ENCODE results near the gene ADK. TPM values are rescaled to one million over a fixed set of nuclear protein-coding genes. Genes with fewer than 3 reads are reported as not detected.

ADK gene
- total RNA-seq, 2 experiments from 2014 or later: 26.4 to 31.1 TPM

DNA sequence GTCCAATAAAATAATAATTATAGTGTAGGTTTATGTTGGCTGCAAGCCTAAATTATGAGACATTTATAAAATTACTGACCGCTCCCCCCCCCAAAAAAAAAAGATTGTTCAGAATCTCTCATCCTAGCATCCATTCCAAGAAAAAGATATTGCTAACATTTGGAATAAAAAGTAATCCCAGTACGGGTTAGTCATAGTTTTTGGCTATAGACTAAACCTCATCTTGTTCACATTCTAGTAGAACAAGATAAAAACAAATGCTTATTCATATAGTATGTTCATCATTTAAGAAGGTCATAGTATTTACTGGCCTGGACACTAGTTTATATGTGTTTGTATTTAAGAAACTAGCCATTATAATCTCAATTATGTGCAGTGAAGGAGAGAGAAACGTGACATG is 44.0 kb downstream of the ADK start:
- ChIA-PET POLR2A (interaction anchor here (0.7 kb wide), 1 partner anchor 571 kb away, joined by 5 read pairs; no protein-coding TSS in a partner anchor), CTCF (ENCODE audit: unreplicated experiment) (no interaction called here)
- Histone ChIP-seq H3K4me3 (ENCODE audit: low read depth, low read length, poor library complexity, severe bottlenecking) (no peak overlapping the region), H3K4me2 (ENCODE audit: low read length) (no peak overlapping the region), H2AFZ (ENCODE audit: low read length) (no peak overlapping the region), H3K27ac (ENCODE audit: low read depth, low read length, poor library complexity, severe bottlenecking) (no peak overlapping the region), H4K20me1 (ENCODE audit: insufficient read depth, low read length) (no peaks in the 10 kb centered on the region; the same call in 1 of the 2 replicates), H3K9me2 (ENCODE audit: insufficient read depth, low read length) (no peaks in the 10 kb centered on the region), H3K79me2 (ENCODE audit: insufficient read depth, low read depth, low read length) (peaks cover 59% of the 10 kb centered on the region; the same call in 1 of the 2 replicates), H3K36me3 (ENCODE audit: insufficient read depth, low read length) (no peaks in the 10 kb centered on the region; the same call in 1 of the 2 replicates), H3K9me3 (ENCODE audit: low read length) (no peaks in the 10 kb centered on the region; the same call in 1 of the 2 replicates), H3K4me1 (ENCODE audit: insufficient read depth, low read length, poor library complexity, severe bottlenecking) (peaks cover 11% of the 10 kb centered on the region)
- intact Hi-C loops (cut with micrococcal nuclease; ENCODE audit: unreplicated experiment): no loop called here
- TF ChIP-seq, protein P1, sequence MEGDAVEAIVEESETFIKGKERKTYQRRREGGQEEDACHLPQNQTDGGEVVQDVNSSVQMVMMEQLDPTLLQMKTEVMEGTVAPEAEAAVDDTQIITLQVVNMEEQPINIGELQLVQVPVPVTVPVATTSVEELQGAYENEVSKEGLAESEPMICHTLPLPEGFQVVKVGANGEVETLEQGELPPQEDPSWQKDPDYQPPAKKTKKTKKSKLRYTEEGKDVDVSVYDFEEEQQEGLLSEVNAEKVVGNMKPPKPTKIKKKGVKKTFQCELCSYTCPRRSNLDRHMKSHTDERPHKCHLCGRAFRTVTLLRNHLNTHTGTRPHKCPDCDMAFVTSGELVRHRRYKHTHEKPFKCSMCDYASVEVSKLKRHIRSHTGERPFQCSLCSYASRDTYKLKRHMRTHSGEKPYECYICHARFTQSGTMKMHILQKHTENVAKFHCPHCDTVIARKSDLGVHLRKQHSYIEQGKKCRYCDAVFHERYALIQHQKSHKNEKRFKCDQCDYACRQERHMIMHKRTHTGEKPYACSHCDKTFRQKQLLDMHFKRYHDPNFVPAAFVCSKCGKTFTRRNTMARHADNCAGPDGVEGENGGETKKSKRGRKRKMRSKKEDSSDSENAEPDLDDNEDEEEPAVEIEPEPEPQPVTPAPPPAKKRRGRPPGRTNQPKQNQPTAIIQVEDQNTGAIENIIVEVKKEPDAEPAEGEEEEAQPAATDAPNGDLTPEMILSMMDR (conservative IDR thresholded peaks at IDR 0.05; ENCODE audit: low read length): no peak
- no peak for TF ChIP-seq EZH2phosphoT487 (IDR thresholded peaks at IDR 0.05; ENCODE audit: borderline replicate concordance, low read depth, low read length)
- DNase-seq (ENCODE audit: low spot score): no peak
- no TSS peak for BruUV-seq (replicated peaks)

DNA sequence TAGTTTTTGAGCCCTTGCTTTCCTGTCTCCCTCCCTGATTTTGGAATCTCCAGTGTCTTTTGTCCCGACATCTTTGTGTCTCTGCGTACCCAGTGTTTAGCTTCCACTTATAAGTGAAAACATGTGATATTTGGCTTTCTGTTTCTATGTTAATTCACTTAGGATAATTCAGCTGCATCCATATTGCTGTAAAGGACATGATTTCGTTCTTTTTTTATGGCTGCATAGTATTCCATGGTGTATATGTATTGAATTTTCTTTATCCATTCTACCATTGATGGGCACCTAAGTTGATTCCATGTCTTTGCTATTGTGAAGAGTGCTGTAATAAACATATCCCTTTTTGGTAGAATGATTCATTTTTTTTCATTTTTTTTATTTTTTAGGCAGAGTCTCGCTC is 48.3 kb downstream of the ADK start:
- no peak overlapping the region for H3K4me3 ChIP-seq (ENCODE audit: low read depth, low read length, poor library complexity, severe bottlenecking)
- no peaks in the 10 kb centered on the region for H4K20me1 ChIP-seq (ENCODE audit: insufficient read depth, low read length)
- CTCF ChIA-PET (ENCODE audit: unreplicated experiment): interaction anchor here (1.3 kb wide), 1 partner anchor 10 kb away, joined by 4 read pairs; no protein-coding TSS in a partner anchor
- peaks cover 34% of the 10 kb centered on the region; the same call in 1 of the 2 replicates for H3K79me2 ChIP-seq (ENCODE audit: insufficient read depth, low read depth, low read length)
- H2AFZ ChIP-seq (ENCODE audit: low read length): no peak overlapping the region
- POLR2A ChIA-PET: interaction anchor here (0.6 kb wide), 1 partner anchor 33 kb away, joined by 3 read pairs; no protein-coding TSS in a partner anchor
- no peak overlapping the region for H3K4me2 ChIP-seq (ENCODE audit: low read length)
- no peak overlapping the region for H3K27ac ChIP-seq (ENCODE audit: low read depth, low read length, poor library complexity, severe bottlenecking)
- no TSS peak for BruUV-seq (replicated peaks)
- no peaks in the 10 kb centered on the region for H3K4me1 ChIP-seq (ENCODE audit: insufficient read depth, low read length, poor library complexity, severe bottlenecking)
- no peaks in the 10 kb centered on the region for H3K9me2 ChIP-seq (ENCODE audit: insufficient read depth, low read length)
- H3K9me3 ChIP-seq (ENCODE audit: low read length): no peaks in the 10 kb centered on the region
- no peak for DNase-seq (ENCODE audit: low spot score)
- no peak for TF ChIP-seq EZH2phosphoT487 (IDR thresholded peaks at IDR 0.05; ENCODE audit: borderline replicate concordance, low read depth, low read length)
- TF ChIP-seq, protein P1 (conservative IDR thresholded peaks at IDR 0.05; ENCODE audit: low read length): no peak
- H3K36me3 ChIP-seq (ENCODE audit: insufficient read depth, low read length): peaks cover 19% of the 10 kb centered on the region
- intact Hi-C loops (cut with micrococcal nuclease; ENCODE audit: unreplicated experiment): no loop called here

DNA sequence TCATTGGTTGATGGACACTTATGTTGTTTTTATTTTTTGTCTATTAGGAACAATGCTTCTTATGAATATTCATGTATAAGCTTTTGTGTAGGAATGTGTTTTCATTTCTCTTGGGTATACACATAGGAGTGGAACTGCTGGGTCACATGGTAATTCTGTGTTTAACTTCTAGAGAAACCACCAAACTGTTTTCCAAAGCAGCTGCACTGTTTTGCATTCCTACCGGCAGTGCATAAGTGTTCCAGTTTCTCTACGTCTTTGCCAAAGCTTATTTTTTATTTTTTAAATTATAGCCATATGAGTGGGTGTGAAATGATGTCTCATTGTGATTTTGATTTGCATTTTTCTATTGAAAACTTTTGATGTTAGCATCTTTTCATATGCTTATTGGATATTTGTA is 51.3 kb downstream of the ADK start:
- Histone ChIP-seq H3K9me3 (ENCODE audit: low read length) (no peaks in the 10 kb centered on the region), H3K4me1 (ENCODE audit: insufficient read depth, low read length, poor library complexity, severe bottlenecking) (no peaks in the 10 kb centered on the region), H2AFZ (ENCODE audit: low read length) (no peak overlapping the region), H4K20me1 (ENCODE audit: insufficient read depth, low read length) (no peaks in the 10 kb centered on the region), H3K4me3 (ENCODE audit: low read depth, low read length, poor library complexity, severe bottlenecking) (no peak overlapping the region), H3K9me2 (ENCODE audit: insufficient read depth, low read length) (no peaks in the 10 kb centered on the region), H3K4me2 (ENCODE audit: low read length) (no peak overlapping the region), H3K27ac (ENCODE audit: low read depth, low read length, poor library complexity, severe bottlenecking) (no peak overlapping the region), H3K36me3 (ENCODE audit: insufficient read depth, low read length) (peaks cover 19% of the 10 kb centered on the region), H3K79me2 (ENCODE audit: insufficient read depth, low read depth, low read length) (peaks cover 20% of the 10 kb centered on the region; the same call in 1 of the 2 replicates)
- TF ChIP-seq, protein P1 (conservative IDR thresholded peaks at IDR 0.05; ENCODE audit: low read length): no peak
- no peak for DNase-seq (ENCODE audit: low spot score)
- CTCF ChIA-PET (ENCODE audit: unreplicated experiment): no interaction called here
- intact Hi-C loops (cut with micrococcal nuclease; ENCODE audit: unreplicated experiment): no loop called here
- POLR2A ChIA-PET: interaction anchor here (0.8 kb wide), 1 partner anchor 11 kb away, joined by 4 read pairs; no protein-coding TSS in a partner anchor
- no TSS peak for BruUV-seq (replicated peaks)

All from OCI-LY7 (cell line).